GM12878 (cell line): ENCODE results near the gene RNU6-9. TPM values are rescaled to one million over a fixed set of nuclear protein-coding genes. Genes with fewer than 3 reads are reported as not detected.
A peak's percentile ranks its signal among the peaks of the same experiment; 100 is the strongest.

Experiments
- ATAC-seq: fragments of 200-7000 bp; cut with Tn5 transposase; 3 replicates; pipeline ENCODE4 v1.9.1; 2020; ENCODE audit warnings: mild to moderate bottlenecking, moderate library complexity
- BruUV-seq: library from RNA; stranded (reverse); fragments of 400-500 nt; replicated peaks from 2 replicates; lab custom pipeline; 2021; lab: Mats Ljungman, UMichigan
- CTCF ChIA-PET: fragments of 300-600 bp; sonication (Branson Sonifier 250); formaldehyde crosslinking; extraction: SDS; loops from one replicate; lab custom pipeline; 2021; ENCODE audit warnings: inconsistent platforms; lab: Yijun Ruan, JAX
- POLR2A ChIA-PET: fragments of 350-600 bp; formaldehyde crosslinking; extraction: SDS; loops from one replicate; lab custom pipeline; 2021; ENCODE audit warnings: inconsistent platforms; lab: Charles Lee
- RAD21 ChIA-PET: fragments of 300-600 bp; sonication (Branson Sonifier 250); formaldehyde crosslinking; loops from one replicate; lab custom pipeline; 2023; ENCODE audit warnings: antibody characterized with exemption; ENCODE audit not compliant: unreplicated experiment; lab: Charles Lee
- SMC1A ChIA-PET: fragments of 300-600 bp; sonication (Branson Sonifier 250); formaldehyde crosslinking; loops from one replicate; lab custom pipeline; 2023; ENCODE audit not compliant: unreplicated experiment, uncharacterized antibody; lab: Charles Lee
- DNase-seq: peaks from one replicate; pipeline ENCODE4 v3.0.0-alpha.2; 2011; ENCODE audit warnings: low read depth, low spot score
- FAIRE-seq: peaks from 3 replicates; lab custom pipeline; 2011; peaks lifted over from hg19 to GRCh38; lab: Jason Lieb, UNC
- H2AFZ ChIP-seq: 2 replicates; pipeline ENCODE4 v1.6.0; 2011; ENCODE audit warnings: low read depth, low read length, control low read depth; ENCODE audit not compliant: control insufficient read depth
- H3K27ac ChIP-seq: 2 replicates; pipeline ENCODE4 v1.5.1; 2011; ENCODE audit warnings: control low read depth; ENCODE audit not compliant: control insufficient read depth, insufficient read depth
- H3K27me3 ChIP-seq, 2 experiments: replicated peaks in 1 of 2; 2 replicates each; pipeline versions ENCODE4 v1.6.0 to v1.6.1; 2011; ENCODE audit warnings: low read length in 1 of 2; ENCODE audit not compliant: control insufficient read depth in 2 of 2, insufficient read depth in 2 of 2
- H3K36me3 ChIP-seq, 2 experiments: 2 replicates each; pipeline ENCODE4 v1.5.1; 2011; ENCODE audit warnings: low read length in 1 of 2; ENCODE audit not compliant: control insufficient read depth in 2 of 2, insufficient read depth in 2 of 2
- H3K4me1 ChIP-seq: 2 replicates; pipeline ENCODE4 v1.6.1; 2011; ENCODE audit warnings: mild to moderate bottlenecking, low read length, moderate library complexity, mixed read lengths; ENCODE audit not compliant: control insufficient read depth, insufficient read depth
- H3K4me2 ChIP-seq: 2 replicates; pipeline ENCODE4 v1.6.0; 2011; ENCODE audit warnings: control low read depth; ENCODE audit not compliant: control insufficient read depth, insufficient read depth
- H3K4me3 ChIP-seq: fragments of 200-600 bp; sonication (generic); 2 replicates; pipeline ENCODE4 v1.5.1; 2016
- H3K79me2 ChIP-seq: 2 replicates; pipeline ENCODE4 v1.6.0; 2011; ENCODE audit warnings: low read length; ENCODE audit not compliant: control insufficient read depth, insufficient read depth
- H3K9ac ChIP-seq: 2 replicates; pipeline ENCODE4 v1.8.0; 2011; ENCODE audit warnings: low read length, control low read depth, mixed read lengths; ENCODE audit not compliant: control insufficient read depth, insufficient read depth
- H3K9me3 ChIP-seq: replicated peaks from 3 replicates; pipeline ENCODE4 v1.5.1; 2011; ENCODE audit warnings: mild to moderate bottlenecking, low read length; ENCODE audit not compliant: control insufficient read depth, insufficient read depth
- H4K20me1 ChIP-seq: 2 replicates; pipeline ENCODE4 v1.6.0; 2011; ENCODE audit not compliant: control insufficient read depth, insufficient read depth
- CHD4 ChIP-seq: fragments of 200-600 bp; sonication (generic); IDR thresholded peaks from 2 replicates; pipeline ENCODE4 v1.6.1; 2016; ENCODE audit warnings: mild to moderate bottlenecking
- GATAD2B ChIP-seq: fragments of 450-650 bp; conservative IDR thresholded peaks from 2 replicates; pipeline ENCODE4 v1.6.1; 2017; ENCODE audit warnings: low read depth, mild to moderate bottlenecking, moderate library complexity
- IKZF1 ChIP-seq: fragments of 450-650 bp; conservative IDR thresholded peaks from 2 replicates; pipeline ENCODE4 v1.6.1; 2017; ENCODE audit warnings: antibody characterized with exemption, mild to moderate bottlenecking
- POLR2A ChIP-seq: IDR thresholded peaks from 2 replicates; pipeline ENCODE4 v1.6.1; 2011; ENCODE audit warnings: low read depth, mild to moderate bottlenecking, low read length
- WGBS: methylation state at CpG from one replicate; pipeline ENCODE4 v1.1.6; 2016; ENCODE audit warnings: low lambda C conversion rate; ENCODE audit not compliant: insufficient replicate concordance, insufficient coverage; ENCODE audit errors: missing lambda C conversion rate; 5-methylcytosine and 5-hydroxymethylcytosine counted together
- in situ Hi-C: fragments of 300-500 bp; cut with MboI; formaldehyde crosslinking; loops from 9 replicates; pipeline ENCODE4 v1.14.3; 2018; ENCODE audit warnings: mixed read lengths
- intact Hi-C: fragments of 100-400 bp; cut with micrococcal nuclease; formaldehyde crosslinking; loops from one replicate; pipeline ENCODE4 v1.14.2; 2022; ENCODE audit not compliant: unreplicated experiment
- polyA plus RNA-seq, 11 experiments: library from polyadenylated mRNA; depleted of rRNA in 4 of 11; unstranded in 6 of 11; stranded (reverse) in 5 of 11; fragments of >200 nt; fragmentation: Nextera tagmentation in 4 of 11; fragmentation: Illumina TruSeq in 1 of 11; extraction: Ambion mirVana in 4 of 11; extraction: Trizol in 1 of 11; gene quantifications; 1 replicate in 1 of 11; 2 replicates in 10 of 11; pipeline versions ENCODE4 v1.2.1 to v1.2.3, GENCODE V29; 2011 to 2016; ENCODE audit warnings: inconsistent platforms in 2 of 11, missing spikeins in 2 of 11, low read depth in 1 of 11
- total RNA-seq, 4 experiments: library from RNA; depleted of rRNA in 3 of 4; stranded (reverse); fragments of >200 nt in 3 of 4; fragmentation: Illumina TruSeq in 1 of 4; extraction: Trizol in 1 of 4; gene quantifications; 2 replicates each; pipeline versions ENCODE4 v1.2.1 to v1.2.3, GENCODE V29; 2013 to 2021
- TF ChIP-seq, protein P1 (sequence below): fragments of 450-650 bp; IDR thresholded peaks from 2 replicates; pipeline ENCODE4 v1.6.1; 2017; ENCODE audit warnings: antibody characterized with exemption, mild to moderate bottlenecking, moderate library complexity
- TF ChIP-seq, protein P2 (sequence below): fragments of 450-650 bp; IDR thresholded peaks from 2 replicates; pipeline ENCODE4 v1.6.1; 2016; ENCODE audit warnings: mild to moderate bottlenecking
- TF ChIP-seq, protein P3 (sequence below): fragments of 450-650 bp; IDR thresholded peaks from 2 replicates; pipeline ENCODE4 v1.6.1; 2016; ENCODE audit warnings: mild to moderate bottlenecking, moderate library complexity, borderline replicate concordance

The RNU6-9 gene
- total and polyA plus RNA-seq, 10 of the 15 experiments (the other 5 are each of a cell fraction or from before 2014, with no cell fraction given), result not detected

DNA sequence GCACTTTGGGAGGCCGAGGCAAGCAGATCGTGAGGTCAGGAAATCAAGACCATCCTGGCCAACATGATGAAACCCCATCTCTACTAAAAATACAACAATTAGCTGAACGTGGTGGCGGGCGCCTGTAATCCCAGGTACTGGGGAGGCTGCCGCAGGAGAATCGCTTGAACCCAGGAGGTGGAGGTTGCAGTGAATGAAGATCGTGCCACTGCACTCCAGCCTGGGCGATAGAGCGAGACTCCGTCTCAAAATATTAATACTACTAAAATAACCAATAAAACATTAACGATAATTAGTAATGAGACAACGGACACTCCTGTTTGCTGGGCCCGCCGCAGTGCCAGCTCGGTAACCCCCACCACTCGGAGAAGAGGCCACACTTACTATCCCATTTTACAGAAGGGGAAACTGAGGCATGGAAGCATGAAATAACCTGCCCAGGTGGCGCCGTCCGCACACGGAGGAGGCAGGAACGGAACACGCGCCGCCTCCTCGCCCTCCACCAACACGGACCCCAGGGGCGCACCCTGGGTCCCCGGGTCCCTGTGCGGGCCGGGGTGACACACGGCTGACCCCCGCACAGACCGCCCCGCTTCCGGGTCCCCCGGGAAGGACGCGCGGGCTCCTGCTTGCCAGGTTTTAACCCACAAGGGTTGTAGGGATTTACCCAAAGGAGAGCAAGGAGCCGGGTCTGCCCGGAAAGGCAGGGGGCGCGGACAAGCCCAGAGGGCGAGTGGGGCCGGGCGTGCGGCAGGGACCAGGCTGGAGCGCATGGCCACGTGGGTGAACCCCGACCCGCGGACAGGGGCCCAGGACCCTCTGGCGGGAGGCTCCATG is 18.1 kb downstream of the RNU6-9 start:
- FAIRE-seq, result no peak
- SMC1A ChIA-PET, result interaction anchor here (1.7 kb wide), 1 partner anchor 48 kb away, joined by 8 read pairs; no protein-coding TSS in a partner anchor
- no peak for ATAC-seq
- no peak overlapping the region for H3K4me3 ChIP-seq
- in situ Hi-C loops, result no loop called here
- no peak overlapping the region for H3K27ac ChIP-seq
- RAD21 ChIA-PET, result no interaction called here
- H3K4me2 ChIP-seq, result peak overlapping the region; percentile 30; the same call in 1 of the 2 replicates
- CTCF ChIA-PET, result no interaction called here
- no peaks in the 10 kb centered on the region for H3K9me3 ChIP-seq
- no peaks in the 10 kb centered on the region for H4K20me1 ChIP-seq
- H3K4me1 ChIP-seq, result peaks cover 33% of the 10 kb centered on the region
- H3K27me3 ChIP-seq, result no peaks in the 10 kb centered on the region
- TF ChIP-seq, protein P1, sequence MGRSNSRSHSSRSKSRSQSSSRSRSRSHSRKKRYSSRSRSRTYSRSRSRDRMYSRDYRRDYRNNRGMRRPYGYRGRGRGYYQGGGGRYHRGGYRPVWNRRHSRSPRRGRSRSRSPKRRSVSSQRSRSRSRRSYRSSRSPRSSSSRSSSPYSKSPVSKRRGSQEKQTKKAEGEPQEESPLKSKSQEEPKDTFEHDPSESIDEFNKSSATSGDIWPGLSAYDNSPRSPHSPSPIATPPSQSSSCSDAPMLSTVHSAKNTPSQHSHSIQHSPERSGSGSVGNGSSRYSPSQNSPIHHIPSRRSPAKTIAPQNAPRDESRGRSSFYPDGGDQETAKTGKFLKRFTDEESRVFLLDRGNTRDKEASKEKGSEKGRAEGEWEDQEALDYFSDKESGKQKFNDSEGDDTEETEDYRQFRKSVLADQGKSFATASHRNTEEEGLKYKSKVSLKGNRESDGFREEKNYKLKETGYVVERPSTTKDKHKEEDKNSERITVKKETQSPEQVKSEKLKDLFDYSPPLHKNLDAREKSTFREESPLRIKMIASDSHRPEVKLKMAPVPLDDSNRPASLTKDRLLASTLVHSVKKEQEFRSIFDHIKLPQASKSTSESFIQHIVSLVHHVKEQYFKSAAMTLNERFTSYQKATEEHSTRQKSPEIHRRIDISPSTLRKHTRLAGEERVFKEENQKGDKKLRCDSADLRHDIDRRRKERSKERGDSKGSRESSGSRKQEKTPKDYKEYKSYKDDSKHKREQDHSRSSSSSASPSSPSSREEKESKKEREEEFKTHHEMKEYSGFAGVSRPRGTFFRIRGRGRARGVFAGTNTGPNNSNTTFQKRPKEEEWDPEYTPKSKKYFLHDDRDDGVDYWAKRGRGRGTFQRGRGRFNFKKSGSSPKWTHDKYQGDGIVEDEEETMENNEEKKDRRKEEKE, result no peak
- TF ChIP-seq, protein P2, sequence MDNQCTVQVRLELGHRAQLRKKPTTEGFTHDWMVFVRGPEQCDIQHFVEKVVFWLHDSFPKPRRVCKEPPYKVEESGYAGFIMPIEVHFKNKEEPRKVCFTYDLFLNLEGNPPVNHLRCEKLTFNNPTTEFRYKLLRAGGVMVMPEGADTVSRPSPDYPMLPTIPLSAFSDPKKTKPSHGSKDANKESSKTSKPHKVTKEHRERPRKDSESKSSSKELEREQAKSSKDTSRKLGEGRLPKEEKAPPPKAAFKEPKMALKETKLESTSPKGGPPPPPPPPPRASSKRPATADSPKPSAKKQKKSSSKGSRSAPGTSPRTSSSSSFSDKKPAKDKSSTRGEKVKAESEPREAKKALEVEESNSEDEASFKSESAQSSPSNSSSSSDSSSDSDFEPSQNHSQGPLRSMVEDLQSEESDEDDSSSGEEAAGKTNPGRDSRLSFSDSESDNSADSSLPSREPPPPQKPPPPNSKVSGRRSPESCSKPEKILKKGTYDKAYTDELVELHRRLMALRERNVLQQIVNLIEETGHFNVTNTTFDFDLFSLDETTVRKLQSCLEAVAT, result peak; percentile 94
- TF ChIP-seq GATAD2B, result peak; percentile 53; the same call in 1 of the 2 replicates
- TF ChIP-seq, protein P3, sequence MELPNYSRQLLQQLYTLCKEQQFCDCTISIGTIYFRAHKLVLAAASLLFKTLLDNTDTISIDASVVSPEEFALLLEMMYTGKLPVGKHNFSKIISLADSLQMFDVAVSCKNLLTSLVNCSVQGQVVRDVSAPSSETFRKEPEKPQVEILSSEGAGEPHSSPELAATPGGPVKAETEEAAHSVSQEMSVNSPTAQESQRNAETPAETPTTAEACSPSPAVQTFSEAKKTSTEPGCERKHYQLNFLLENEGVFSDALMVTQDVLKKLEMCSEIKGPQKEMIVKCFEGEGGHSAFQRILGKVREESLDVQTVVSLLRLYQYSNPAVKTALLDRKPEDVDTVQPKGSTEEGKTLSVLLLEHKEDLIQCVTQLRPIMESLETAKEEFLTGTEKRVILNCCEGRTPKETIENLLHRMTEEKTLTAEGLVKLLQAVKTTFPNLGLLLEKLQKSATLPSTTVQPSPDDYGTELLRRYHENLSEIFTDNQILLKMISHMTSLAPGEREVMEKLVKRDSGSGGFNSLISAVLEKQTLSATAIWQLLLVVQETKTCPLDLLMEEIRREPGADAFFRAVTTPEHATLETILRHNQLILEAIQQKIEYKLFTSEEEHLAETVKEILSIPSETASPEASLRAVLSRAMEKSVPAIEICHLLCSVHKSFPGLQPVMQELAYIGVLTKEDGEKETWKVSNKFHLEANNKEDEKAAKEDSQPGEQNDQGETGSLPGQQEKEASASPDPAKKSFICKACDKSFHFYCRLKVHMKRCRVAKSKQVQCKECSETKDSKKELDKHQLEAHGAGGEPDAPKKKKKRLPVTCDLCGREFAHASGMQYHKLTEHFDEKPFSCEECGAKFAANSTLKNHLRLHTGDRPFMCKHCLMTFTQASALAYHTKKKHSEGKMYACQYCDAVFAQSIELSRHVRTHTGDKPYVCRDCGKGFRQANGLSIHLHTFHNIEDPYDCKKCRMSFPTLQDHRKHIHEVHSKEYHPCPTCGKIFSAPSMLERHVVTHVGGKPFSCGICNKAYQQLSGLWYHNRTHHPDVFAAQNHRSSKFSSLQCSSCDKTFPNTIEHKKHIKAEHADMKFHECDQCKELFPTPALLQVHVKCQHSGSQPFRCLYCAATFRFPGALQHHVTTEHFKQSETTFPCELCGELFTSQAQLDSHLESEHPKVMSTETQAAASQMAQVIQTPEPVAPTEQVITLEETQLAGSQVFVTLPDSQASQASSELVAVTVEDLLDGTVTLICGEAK, result no peak; the same call in 1 of the 2 replicates
- peak; percentile 17; the same call in 1 of the 2 replicates for TF ChIP-seq POLR2A
- 0 out of 2 replicates have a peak, but pooled peaks have one; percentile 36 for TF ChIP-seq CHD4
- 0 out of 2 replicates have a peak, but pooled peaks have one; percentile 34 for TF ChIP-seq IKZF1
- no TSS peak for BruUV-seq
- no peaks in the 10 kb centered on the region; a peak in 1 of 4 replicates for H3K36me3 ChIP-seq
- H3K9ac ChIP-seq, result no peak overlapping the region
- WGBS, result 92% methylated on average over 41 of the region's 54 CpGs
- DNase-seq, result no peak
- intact Hi-C loops, result no loop called here
- POLR2A ChIA-PET, result no interaction called here
- H3K79me2 ChIP-seq, result peaks cover 19% of the 10 kb centered on the region
- H2AFZ ChIP-seq, result no peak overlapping the region
